ENCODE measurements around the gene CRY2. TPM values are rescaled to one million over a fixed set of nuclear protein-coding genes. Genes with fewer than 3 reads are reported as not detected.

Gene CRY2
- total RNA-seq, 1 donor from 2014 or later = 12.2 TPM

GRCh38 chr11:45921561-45922424 lies 74.5 kb downstream of the CRY2 start:
- peak; percentile 90 for DNase-seq (ENCODE audit: low spot score)
- Mint-ChIP-seq H3K27me3 (ENCODE audit: low read depth) (peaks cover 25% of the 10 kb centered on the region), H3K9me3 (ENCODE audit: low read depth) (no peaks in the 10 kb centered on the region), H3K36me3 (ENCODE audit: low read depth) (peaks cover 3% of the 10 kb centered on the region), H3K27ac (ENCODE audit: unreplicated experiment) (no peak overlapping the region), H3K4me1 (ENCODE audit: low read depth) (peaks cover 11% of the 10 kb centered on the region), H3K4me3 (ENCODE audit: unreplicated experiment) (no peak overlapping the region)
- TF ChIP-seq CTCF (IDR thresholded peaks at IDR 0.05) = no peak

GRCh38 chr11:45922425-45923082 lies 75.3 kb downstream of the CRY2 start, which contains the start of gene LARGE2:
LARGE2 (plus strand) TSS chr11:45922656; CDS start chr11:45922883, 227 bp downstream.
- H3K36me3 Mint-ChIP-seq (ENCODE audit: low read depth) = peaks cover 3% of the 10 kb centered on the region
- peaks cover 28% of the 10 kb centered on the region for H3K27me3 Mint-ChIP-seq (ENCODE audit: low read depth)
- no peaks in the 10 kb centered on the region for H3K9me3 Mint-ChIP-seq (ENCODE audit: low read depth)
- peaks cover 7% of the 10 kb centered on the region for H3K4me1 Mint-ChIP-seq (ENCODE audit: low read depth)
- peak within 1 kb of the TSS; percentile 47 for H3K4me3 Mint-ChIP-seq (ENCODE audit: unreplicated experiment)
- DNase-seq (ENCODE audit: low spot score) = peak; percentile 57
- H3K27ac Mint-ChIP-seq (ENCODE audit: unreplicated experiment) = no peak within 1 kb of the TSS
- TF ChIP-seq CTCF (IDR thresholded peaks at IDR 0.05) = no peak

GRCh38 chr11:45924036-45924915 lies 77.0 kb downstream of the CRY2 start:
- Mint-ChIP-seq H3K9me3 (ENCODE audit: low read depth) (no peaks in the 10 kb centered on the region), H3K27ac (ENCODE audit: unreplicated experiment) (no peak overlapping the region), H3K27me3 (ENCODE audit: low read depth) (peaks cover 28% of the 10 kb centered on the region), H3K4me3 (ENCODE audit: unreplicated experiment) (peak overlapping the region; percentile 17), H3K36me3 (ENCODE audit: low read depth) (peaks cover 3% of the 10 kb centered on the region), H3K4me1 (ENCODE audit: low read depth) (peaks cover 7% of the 10 kb centered on the region)
- DNase-seq (ENCODE audit: low spot score) = no peak
- TF ChIP-seq CTCF (IDR thresholded peaks at IDR 0.05) = no peak

GRCh38 chr11:45924927-45925326 lies 77.7 kb downstream of the CRY2 start:
- no peak overlapping the region for H3K4me3 Mint-ChIP-seq (ENCODE audit: unreplicated experiment)
- peaks cover 10% of the 10 kb centered on the region for H3K4me1 Mint-ChIP-seq (ENCODE audit: low read depth)
- no peak for TF ChIP-seq CTCF (IDR thresholded peaks at IDR 0.05)
- peaks cover 28% of the 10 kb centered on the region for H3K27me3 Mint-ChIP-seq (ENCODE audit: low read depth)
- DNase-seq (ENCODE audit: low spot score) = no peak
- peaks cover 4% of the 10 kb centered on the region for H3K36me3 Mint-ChIP-seq (ENCODE audit: low read depth)
- H3K27ac Mint-ChIP-seq (ENCODE audit: unreplicated experiment) = no peak overlapping the region
- no peaks in the 10 kb centered on the region for H3K9me3 Mint-ChIP-seq (ENCODE audit: low read depth)

- Mint-ChIP-seq H3K27me3 (ENCODE audit: low read depth) (peaks cover 28% of the 10 kb centered on the region), H3K4me3 (ENCODE audit: unreplicated experiment) (no peak overlapping the region), H3K4me1 (ENCODE audit: low read depth) (peaks cover 14% of the 10 kb centered on the region), H3K27ac (ENCODE audit: unreplicated experiment) (no peak overlapping the region), H3K36me3 (ENCODE audit: low read depth) (peaks cover 5% of the 10 kb centered on the region), H3K9me3 (ENCODE audit: low read depth) (no peaks in the 10 kb centered on the region)
- no peak for DNase-seq (ENCODE audit: low spot score)
- TF ChIP-seq CTCF (IDR thresholded peaks at IDR 0.05) = no peak
Measured at GRCh38 chr11:45925550-45925949, 78.3 kb downstream of the CRY2 start.
